HUES64 (cell line): ENCODE results near the gene PRMT1.

Experiments used
- H3K27ac ChIP-seq: 2 replicates; pipeline ENCODE4 v1.7.0; 2013; ENCODE audit warnings: low read depth, low read length, inconsistent platforms
- H3K27me3 ChIP-seq: 2 replicates; pipeline ENCODE4 v1.6.1; 2013; ENCODE audit warnings: mild to moderate bottlenecking, low read length; ENCODE audit not compliant: insufficient read depth
- H3K36me3 ChIP-seq: 2 replicates; pipeline ENCODE4 v1.6.1; 2013; ENCODE audit warnings: mild to moderate bottlenecking, low read length; ENCODE audit not compliant: insufficient read depth
- H3K4me1 ChIP-seq: 2 replicates; pipeline ENCODE4 v1.6.1; 2013; ENCODE audit warnings: mild to moderate bottlenecking, low read length, moderate library complexity; ENCODE audit not compliant: insufficient read depth
- H3K4me3 ChIP-seq: 2 replicates; pipeline ENCODE4 v1.5.1; 2013; ENCODE audit warnings: mild to moderate bottlenecking, low read length, moderate library complexity
- H3K9ac ChIP-seq: 2 replicates; pipeline ENCODE4 v1.6.1; 2013; ENCODE audit warnings: mild to moderate bottlenecking, low read depth, low read length
- H3K9me3 ChIP-seq: 2 replicates; pipeline ENCODE4 v1.6.1; 2013; ENCODE audit warnings: low read depth, low read length; ENCODE audit not compliant: insufficient read depth
- WGBS: fragments of 150-250, 120-280 bp; methylation state at CpG from one replicate; pipeline ENCODE4 v1.1.7; 2013; ENCODE audit warnings: missing lambda C conversion rate; 5-methylcytosine and 5-hydroxymethylcytosine counted together

Gene PRMT1

GRCh38 chr19:49676784-49677230 lies 264 bp upstream of the PRMT1 start:
- Histone ChIP-seq H3K4me3 (peak overlapping the region; percentile 99), H3K36me3 (peaks cover 20% of the 10 kb centered on the region), H3K4me1 (peaks cover 10% of the 10 kb centered on the region), H3K27me3 (no peaks in the 10 kb centered on the region), H3K9me3 (no peaks in the 10 kb centered on the region), H3K27ac (peak overlapping the region; percentile 100), H3K9ac (peak overlapping the region; percentile 100)
- under 1% methylated on average over 34 of the region's 34 CpGs for WGBS

DNA sequence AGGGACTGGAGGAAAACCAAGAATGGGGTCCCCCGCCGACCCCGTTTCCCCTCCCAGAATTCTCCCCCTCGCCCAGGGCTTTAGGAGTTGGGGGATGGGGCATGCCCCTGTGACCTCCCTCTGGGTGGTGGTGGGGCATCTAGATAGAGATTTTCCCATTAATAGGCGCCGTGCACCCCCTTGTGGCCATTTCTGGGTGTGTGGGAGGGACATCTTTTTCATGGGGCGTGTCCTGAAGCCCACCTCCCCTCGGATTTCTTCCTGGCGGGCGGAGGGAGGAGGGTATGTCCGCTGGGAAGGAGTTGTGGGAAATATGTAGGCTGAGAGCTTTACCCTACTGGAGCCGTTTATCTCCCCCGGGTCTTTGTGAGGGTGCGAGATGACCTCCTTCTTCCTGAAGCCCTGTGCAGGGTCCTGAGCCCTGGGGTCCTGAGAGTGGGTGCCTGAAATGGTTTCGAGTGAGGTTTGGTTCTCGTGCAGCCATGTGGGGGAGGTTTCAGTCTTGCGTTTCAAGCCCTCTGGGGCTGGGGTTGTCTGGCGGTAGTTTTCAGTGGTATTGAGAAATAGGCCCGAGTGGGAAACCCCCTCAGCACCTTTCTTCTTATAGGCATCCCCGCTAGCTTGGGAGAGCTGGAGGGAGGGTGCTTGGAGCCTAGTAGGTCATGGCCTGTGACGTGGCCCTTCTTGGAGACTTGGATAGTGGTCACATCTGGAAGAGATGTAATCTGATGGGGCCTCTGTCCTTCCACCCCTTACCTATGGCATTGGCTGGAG lies 1.0 kb downstream of the PRMT1 start:
- WGBS = 4% methylated on average over 17 of the region's 21 CpGs
- Histone ChIP-seq H3K27me3 (no peaks in the 10 kb centered on the region), H3K9ac (peak overlapping the region; percentile 100), H3K9me3 (no peaks in the 10 kb centered on the region), H3K36me3 (peaks cover 33% of the 10 kb centered on the region), H3K27ac (peak overlapping the region; percentile 100), H3K4me3 (peak overlapping the region; percentile 99), H3K4me1 (peaks cover 10% of the 10 kb centered on the region)

GRCh38 chr19:49678985-49679770 lies 2.1 kb downstream of the PRMT1 start:
- peak overlapping the region; percentile 24; the same call in 1 of the 2 replicates for H3K4me3 ChIP-seq
- H3K4me1 ChIP-seq = peaks cover 10% of the 10 kb centered on the region
- H3K9ac ChIP-seq = no peak overlapping the region
- no peak overlapping the region for H3K27ac ChIP-seq
- H3K27me3 ChIP-seq = no peaks in the 10 kb centered on the region
- WGBS = 75% methylated on average over 11 of the region's 12 CpGs
- H3K9me3 ChIP-seq = no peaks in the 10 kb centered on the region
- peaks cover 33% of the 10 kb centered on the region for H3K36me3 ChIP-seq

DNA sequence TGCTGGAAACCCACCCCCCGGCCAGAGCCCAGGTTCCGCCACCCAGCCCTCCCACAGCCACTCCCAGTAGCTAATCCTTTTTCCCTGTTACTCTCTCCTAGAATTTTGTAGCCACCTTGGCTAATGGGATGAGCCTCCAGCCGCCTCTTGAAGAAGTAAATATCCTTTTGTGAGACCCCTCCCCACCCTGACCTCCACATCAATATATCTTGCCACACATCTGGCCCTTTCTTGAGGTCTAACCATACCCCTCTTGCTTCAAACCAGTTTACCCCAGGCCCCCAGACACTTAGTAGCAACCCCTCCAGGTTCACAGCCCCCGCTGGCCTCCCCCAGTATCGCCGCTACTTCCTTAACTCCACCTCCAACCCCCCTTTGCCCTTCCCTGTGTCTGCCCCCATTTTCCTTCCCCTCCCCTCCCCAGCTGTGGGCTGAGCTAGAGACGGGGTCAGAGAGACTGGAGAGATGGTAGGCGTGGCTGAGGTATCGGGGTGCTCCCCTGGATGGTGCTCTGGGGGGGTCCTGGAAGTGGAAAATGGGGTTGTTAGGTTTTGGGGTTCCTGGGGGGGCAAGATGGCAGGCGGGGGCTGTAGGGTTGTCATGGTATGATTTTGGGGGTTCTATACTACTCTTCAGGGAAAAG lies 2.8 kb downstream of the PRMT1 start:
- no peak overlapping the region; the same call in 1 of the 2 replicates for H3K9ac ChIP-seq
- H3K4me1 ChIP-seq = peaks cover 10% of the 10 kb centered on the region
- peaks cover 40% of the 10 kb centered on the region for H3K36me3 ChIP-seq
- no peaks in the 10 kb centered on the region for H3K9me3 ChIP-seq
- peak overlapping the region; percentile 29; the same call in 1 of the 2 replicates for H3K4me3 ChIP-seq
- H3K27me3 ChIP-seq = no peaks in the 10 kb centered on the region
- peak overlapping the region; percentile 1; the same call in 1 of the 2 replicates for H3K27ac ChIP-seq
- WGBS = 51% methylated on average over 10 of the region's 10 CpGs

- WGBS = 41% methylated on average over 40 of the region's 40 CpGs
- Histone ChIP-seq H3K27me3 (no peaks in the 10 kb centered on the region), H3K36me3 (peaks cover 48% of the 10 kb centered on the region), H3K27ac (peak overlapping the region; percentile 1; the same call in 1 of the 2 replicates), H3K9ac (no peak overlapping the region; the same call in 1 of the 2 replicates), H3K4me1 (peaks cover 10% of the 10 kb centered on the region), H3K9me3 (no peaks in the 10 kb centered on the region), H3K4me3 (0 out of 2 replicates have a peak overlapping the region, but pooled peaks have one; percentile 14)
Measured at GRCh38 chr19:49680421-49681351, 3.6 kb downstream of the PRMT1 start.

- Histone ChIP-seq H3K27ac (no peak overlapping the region), H3K4me3 (no peak overlapping the region), H3K9me3 (no peaks in the 10 kb centered on the region), H3K27me3 (no peaks in the 10 kb centered on the region), H3K9ac (no peak overlapping the region), H3K4me1 (peaks cover 10% of the 10 kb centered on the region), H3K36me3 (peaks cover 57% of the 10 kb centered on the region)
- 96% methylated on average over 19 of the region's 19 CpGs for WGBS
Measured at GRCh38 chr19:49681830-49682229, 4.8 kb downstream of the PRMT1 start.

- Histone ChIP-seq H3K27me3 (no peaks in the 10 kb centered on the region), H3K27ac (no peak overlapping the region), H3K4me3 (no peak overlapping the region), H3K9ac (no peak overlapping the region), H3K36me3 (peaks cover 59% of the 10 kb centered on the region), H3K9me3 (no peaks in the 10 kb centered on the region), H3K4me1 (peaks cover 10% of the 10 kb centered on the region)
- 95% methylated on average over 8 of the region's 8 CpGs for WGBS
Measured at GRCh38 chr19:49682274-49682673, 5.2 kb downstream of the PRMT1 start.

- Histone ChIP-seq H3K9ac (no peak overlapping the region), H3K4me3 (no peak overlapping the region), H3K9me3 (no peaks in the 10 kb centered on the region), H3K27ac (no peak overlapping the region), H3K27me3 (no peaks in the 10 kb centered on the region), H3K36me3 (peaks cover 71% of the 10 kb centered on the region), H3K4me1 (peaks cover 10% of the 10 kb centered on the region)
- WGBS = 97% methylated on average over 18 of the region's 18 CpGs
Measured at GRCh38 chr19:49683814-49684250, 6.8 kb downstream of the PRMT1 start.

GRCh38 chr19:49684251-49684982 lies 7.3 kb downstream of the PRMT1 start:
- Histone ChIP-seq H3K27me3 (no peaks in the 10 kb centered on the region), H3K27ac (no peak overlapping the region), H3K4me1 (peaks cover 10% of the 10 kb centered on the region), H3K36me3 (peaks cover 72% of the 10 kb centered on the region), H3K9me3 (no peaks in the 10 kb centered on the region), H3K4me3 (no peak overlapping the region), H3K9ac (no peak overlapping the region)
- WGBS = 93% methylated on average over 35 of the region's 35 CpGs
